GM12878 (cell line): ENCODE data around the gene EMP2. TPM values are rescaled to one million over a fixed set of nuclear protein-coding genes. Genes with fewer than 3 reads are reported as not detected.
A peak's percentile ranks its signal among the peaks of the same experiment; 100 is the strongest.

Source experiments
- CHD2 ChIP-seq: IDR thresholded peaks from 2 replicates; pipeline ENCODE4 v1.6.1; 2011; ENCODE audit warnings: low read depth, low read length, improper control_type of control experiment, borderline replicate concordance
- DPF2 ChIP-seq: fragments of 450-650 bp; IDR thresholded peaks from 2 replicates; pipeline ENCODE4 v1.6.1; 2017; ENCODE audit warnings: mild to moderate bottlenecking
- E2F8 ChIP-seq: fragments of 450-650 bp; IDR thresholded peaks from 2 replicates; pipeline ENCODE4 v1.6.1; 2018; ENCODE audit warnings: mild to moderate bottlenecking, low read depth, moderate library complexity; ENCODE audit not compliant: partially characterized antibody
- IKZF2 ChIP-seq, 2 experiments: fragments of 450-650 bp; IDR thresholded peaks; 2 replicates each; pipeline ENCODE4 v1.6.1; 2017; ENCODE audit warnings: mild to moderate bottlenecking in 2 of 2, moderate library complexity in 2 of 2
- IRF5 ChIP-seq: fragments of 450-650 bp; IDR thresholded peaks from 2 replicates; pipeline ENCODE4 v1.6.1; 2017; ENCODE audit warnings: borderline replicate concordance
- KAT2A ChIP-seq: conservative IDR thresholded peaks from 2 replicates; pipeline ENCODE4 v1.6.1; 2011; ENCODE audit warnings: low read depth, low read length; ENCODE audit not compliant: control insufficient read depth
- KLF5 ChIP-seq: fragments of 450-650 bp; IDR thresholded peaks from 2 replicates; pipeline ENCODE4 v1.6.1; 2014; ENCODE audit warnings: mild to moderate bottlenecking; ENCODE audit not compliant: partially characterized antibody
- NFYB ChIP-seq: IDR thresholded peaks from 2 replicates; pipeline ENCODE4 v1.6.1; 2011; ENCODE audit warnings: low read depth, mild to moderate bottlenecking, low read length, improper control_type of control experiment, moderate library complexity; ENCODE audit not compliant: insufficient read depth
- PAX5 ChIP-seq: IDR thresholded peaks from 2 replicates; pipeline ENCODE4 v1.6.1; 2011; ENCODE audit warnings: low read depth, low read length, borderline replicate concordance
- PBX3 ChIP-seq: IDR thresholded peaks from 2 replicates; pipeline ENCODE4 v1.6.1; 2011; ENCODE audit warnings: mild to moderate bottlenecking, low read depth, low read length, moderate library complexity; ENCODE audit not compliant: insufficient replicate concordance
- PML ChIP-seq: IDR thresholded peaks from 2 replicates; pipeline ENCODE4 v1.6.1; 2012; ENCODE audit warnings: low read length, inconsistent platforms
- RB1 ChIP-seq: fragments of 450-650 bp; formaldehyde crosslinking; IDR thresholded peaks from 2 replicates; pipeline ENCODE4 v1.6.1; 2017; ENCODE audit warnings: mild to moderate bottlenecking, borderline replicate concordance
- RBBP5 ChIP-seq: fragments of 200-600 bp; sonication (generic); conservative IDR thresholded peaks from 2 replicates; pipeline ENCODE4 v1.6.1; 2016
- REST ChIP-seq: IDR thresholded peaks from 2 replicates; pipeline ENCODE4 v1.6.1; 2012; ENCODE audit warnings: mild to moderate bottlenecking, low read depth, low read length
- RUNX3 ChIP-seq: IDR thresholded peaks from 2 replicates; pipeline ENCODE4 v1.6.1; 2012; ENCODE audit warnings: low read length, inconsistent platforms
- SMC3 ChIP-seq: IDR thresholded peaks from 2 replicates; pipeline ENCODE4 v1.6.1; 2011; ENCODE audit warnings: low read length, improper control_type of control experiment, borderline replicate concordance
- SP1 ChIP-seq: IDR thresholded peaks from one replicate; pipeline ENCODE4 v1.6.1; 2011; ENCODE audit warnings: low read depth, low read length
- ZNF622 ChIP-seq: fragments of 450-650 bp; IDR thresholded peaks from 2 replicates; pipeline ENCODE4 v1.6.1; 2017; ENCODE audit warnings: mild to moderate bottlenecking, inconsistent platforms
- polyA plus RNA-seq, 11 experiments: library from polyadenylated mRNA; depleted of rRNA in 4 of 11; unstranded in 6 of 11; stranded (reverse) in 5 of 11; fragments of >200 nt; fragmentation: Nextera tagmentation in 4 of 11; fragmentation: Illumina TruSeq in 1 of 11; extraction: Ambion mirVana in 4 of 11; extraction: Trizol in 1 of 11; gene quantifications; 1 replicate in 1 of 11; 2 replicates in 10 of 11; pipeline versions ENCODE4 v1.2.1 to v1.2.3, GENCODE V29; 2011 to 2016; ENCODE audit warnings: inconsistent platforms in 2 of 11, missing spikeins in 2 of 11, low read depth in 1 of 11
- total RNA-seq, 4 experiments: library from RNA; depleted of rRNA in 3 of 4; stranded (reverse); fragments of >200 nt in 3 of 4; fragmentation: Illumina TruSeq in 1 of 4; extraction: Trizol in 1 of 4; gene quantifications; 2 replicates each; pipeline versions ENCODE4 v1.2.1 to v1.2.3, GENCODE V29; 2013 to 2021
- TF ChIP-seq, protein P1 (sequence below): fragments of 450-650 bp; IDR thresholded peaks from 2 replicates; pipeline ENCODE4 v1.6.1; 2017; ENCODE audit warnings: low read depth, mild to moderate bottlenecking, moderate library complexity
- TF ChIP-seq, protein P2 (sequence below): IDR thresholded peaks from 2 replicates; pipeline ENCODE4 v1.6.1; 2012; ENCODE audit warnings: low read depth, low read length, improper control_type of control experiment

Gene EMP2
- total and polyA plus RNA-seq, 10 of the 15 experiments (the other 5 are each of a cell fraction or from before 2014, with no cell fraction given): 0.41 to 10.4 (median 3.8) TPM

GRCh38 chr16:10552998-10553491 is 27.4 kb downstream of the EMP2 start (continued):
- TF ChIP-seq, protein P1, sequence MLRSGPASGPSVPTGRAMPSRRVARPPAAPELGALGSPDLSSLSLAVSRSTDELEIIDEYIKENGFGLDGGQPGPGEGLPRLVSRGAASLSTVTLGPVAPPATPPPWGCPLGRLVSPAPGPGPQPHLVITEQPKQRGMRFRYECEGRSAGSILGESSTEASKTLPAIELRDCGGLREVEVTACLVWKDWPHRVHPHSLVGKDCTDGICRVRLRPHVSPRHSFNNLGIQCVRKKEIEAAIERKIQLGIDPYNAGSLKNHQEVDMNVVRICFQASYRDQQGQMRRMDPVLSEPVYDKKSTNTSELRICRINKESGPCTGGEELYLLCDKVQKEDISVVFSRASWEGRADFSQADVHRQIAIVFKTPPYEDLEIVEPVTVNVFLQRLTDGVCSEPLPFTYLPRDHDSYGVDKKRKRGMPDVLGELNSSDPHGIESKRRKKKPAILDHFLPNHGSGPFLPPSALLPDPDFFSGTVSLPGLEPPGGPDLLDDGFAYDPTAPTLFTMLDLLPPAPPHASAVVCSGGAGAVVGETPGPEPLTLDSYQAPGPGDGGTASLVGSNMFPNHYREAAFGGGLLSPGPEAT: peak; percentile 76
- TF ChIP-seq SMC3 (no peak), E2F8 (no peak), PML (no peak), PBX3 (no peak), RBBP5 (no peak), KAT2A (no peak), IKZF2 (IDR thresholded peaks at IDR 0.05) (peak; percentile 37 to 57; a peak in 3 of 4 replicates), NFYB (peak; percentile 79; the same call in 1 of the 2 replicates), RUNX3 (no peak), REST (no peak), DPF2 (0 out of 2 replicates have a peak, but pooled peaks have one; percentile 43), PAX5 (no peak), RB1 (no peak), IRF5 (no peak), SP1 (peak; percentile 86), ZNF622 (no peak), KLF5 (no peak), CHD2 (peak; percentile 40; the same call in 1 of the 2 replicates)
- TF ChIP-seq, protein P2, sequence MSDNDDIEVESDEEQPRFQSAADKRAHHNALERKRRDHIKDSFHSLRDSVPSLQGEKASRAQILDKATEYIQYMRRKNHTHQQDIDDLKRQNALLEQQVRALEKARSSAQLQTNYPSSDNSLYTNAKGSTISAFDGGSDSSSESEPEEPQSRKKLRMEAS: no peak
